SK-N-SH (cell line): ENCODE measurements around the gene GID4. TPM values are rescaled to one million over a fixed set of nuclear protein-coding genes. Genes with fewer than 3 reads are reported as not detected.

ENCODE experiments used
- CTCF ChIA-PET: fragments of 300-600, 350-600 bp; formaldehyde crosslinking; extraction: SDS; loops from one replicate; lab custom pipeline; 2021; lab: Yijun Ruan, JAX
- POLR2A ChIA-PET: fragments of 350-600 bp; sonication (Branson Sonifier 250); formaldehyde crosslinking; extraction: SDS; loops from one replicate; lab custom pipeline; 2020; ENCODE audit warnings: antibody characterized with exemption, inconsistent platforms; lab: Yijun Ruan, JAX
- DNase-seq: peaks from one replicate; pipeline ENCODE4 v3.0.0; 2012
- H2AFZ ChIP-seq: fragments of 200-600 bp; sonication (generic); 2 replicates; pipeline ENCODE4 v1.8.1; 2016; ENCODE audit warnings: antibody characterized with exemption, mild to moderate bottlenecking, low read depth
- H3F3A ChIP-seq: fragments of 200-600 bp; sonication (generic); replicated peaks from 2 replicates; pipeline ENCODE3; 2016; ENCODE audit warnings: antibody characterized with exemption, mild to moderate bottlenecking; ENCODE audit not compliant: insufficient read depth
- H3K27ac ChIP-seq, 2 experiments: fragments of 200-500 bp in 1 of 2; fragments of 200-600 bp in 1 of 2; sonication (Bioruptor generic) in 1 of 2; sonication (generic), shearing (Covaris generic) in 1 of 2; 2 replicates each; pipeline versions ENCODE4 v1.5.1 to v1.6.1; 2014 to 2016; ENCODE audit warnings: low read depth in 2 of 2, inconsistent platforms in 1 of 2, low read length in 1 of 2, mild to moderate bottlenecking in 1 of 2, mixed read lengths in 1 of 2
- H3K27me3 ChIP-seq: fragments of 200-600 bp; sonication (generic), shearing (Covaris generic); 2 replicates; pipeline ENCODE4 v1.6.1; 2016; ENCODE audit warnings: mixed run types; ENCODE audit not compliant: insufficient read depth
- H3K36me3 ChIP-seq, 2 experiments: fragments of 200-500 bp in 1 of 2; fragments of 200-600 bp in 1 of 2; sonication (Bioruptor generic) in 1 of 2; sonication (generic) in 1 of 2; replicated peaks in 1 of 2; 2 replicates each; pipeline versions ENCODE3 to v1.5.1; 2014 to 2016; ENCODE audit warnings: low read length in 1 of 2, mild to moderate bottlenecking in 1 of 2; ENCODE audit not compliant: insufficient read depth in 2 of 2, control insufficient read depth in 1 of 2
- H3K4me1 ChIP-seq, 2 experiments: fragments of 200-500 bp in 1 of 2; fragments of 200-600 bp in 1 of 2; sonication (Bioruptor generic) in 1 of 2; sonication (generic), shearing (Covaris generic) in 1 of 2; 2 replicates each; pipeline versions ENCODE4 v1.5.1 to v1.6.1; 2014 to 2016; ENCODE audit warnings: low read depth in 1 of 2, low read length in 1 of 2, mixed run types in 1 of 2; ENCODE audit not compliant: insufficient read depth in 2 of 2, control insufficient read depth in 1 of 2
- H3K4me2 ChIP-seq: fragments of 200-600 bp; sonication (generic), shearing (Covaris generic); 2 replicates; pipeline ENCODE4 v1.6.1; 2017; ENCODE audit warnings: mixed run types
- H3K4me3 ChIP-seq, 2 experiments: fragments of 200-500 bp in 1 of 2; fragments of 200-600 bp in 1 of 2; sonication (Bioruptor generic) in 1 of 2; sonication (generic), shearing (Covaris generic) in 1 of 2; 2 replicates each; pipeline versions ENCODE4 v1.5.1 to v1.8.1; 2014 to 2016; ENCODE audit warnings: low read depth in 2 of 2, inconsistent platforms in 1 of 2, low read length in 1 of 2, mild to moderate bottlenecking in 1 of 2, mixed read lengths in 1 of 2, moderate library complexity in 1 of 2
- H3K79me2 ChIP-seq: fragments of 200-600 bp; sonication (generic); 2 replicates; pipeline ENCODE4 v1.8.1; 2017; ENCODE audit warnings: mild to moderate bottlenecking; ENCODE audit not compliant: insufficient read depth
- H3K9ac ChIP-seq: fragments of 200-600 bp; sonication (generic); 2 replicates; pipeline ENCODE4 v1.6.1; 2017; ENCODE audit warnings: mixed run types
- H3K9me2 ChIP-seq: fragments of 200-600 bp; sonication (generic); 2 replicates; pipeline ENCODE4 v1.6.1; 2017; ENCODE audit warnings: mixed run types
- H3K9me3 ChIP-seq: fragments of 200-600 bp; sonication (generic); 2 replicates; pipeline ENCODE4 v1.6.1; 2017; ENCODE audit warnings: mixed run types, mild to moderate bottlenecking, moderate library complexity
- H4K20me1 ChIP-seq: fragments of 200-600 bp; sonication (generic); 2 replicates; pipeline ENCODE4 v1.6.1; 2017; ENCODE audit warnings: mild to moderate bottlenecking, mixed run types; ENCODE audit not compliant: insufficient read depth
- FOSL2 ChIP-seq: IDR thresholded peaks from 2 replicates; pipeline ENCODE4 v1.4.0; 2012; ENCODE audit warnings: low read depth, mild to moderate bottlenecking, moderate library complexity, borderline replicate concordance
- FOXJ3 ChIP-seq: sonication (generic); formaldehyde crosslinking; IDR thresholded peaks from 2 replicates; pipeline ENCODE4 v1.5.1; 2020; ENCODE audit warnings: mild to moderate bottlenecking, missing genetic modification reagents
- FOXM1 ChIP-seq: IDR thresholded peaks from 2 replicates; pipeline ENCODE4 v1.4.0; 2012; ENCODE audit warnings: low read depth, mild to moderate bottlenecking
- GABPA ChIP-seq: IDR thresholded peaks from 2 replicates; pipeline ENCODE4 v1.4.0; 2012; ENCODE audit warnings: low read depth, mild to moderate bottlenecking
- GATA2 ChIP-seq: sonication (generic); formaldehyde crosslinking; IDR thresholded peaks from 2 replicates; pipeline ENCODE4 v1.5.0; 2020; ENCODE audit warnings: mild to moderate bottlenecking, missing genetic modification reagents
- RFX5 ChIP-seq: IDR thresholded peaks from 2 replicates; pipeline ENCODE4 v1.6.1; 2012; ENCODE audit warnings: mild to moderate bottlenecking, improper control_type of control experiment, low read length
- SMC3 ChIP-seq: IDR thresholded peaks from 2 replicates; pipeline ENCODE4 v1.6.1; 2012; ENCODE audit warnings: low read depth, low read length, improper control_type of control experiment
- TCF12 ChIP-seq: IDR thresholded peaks from 2 replicates; pipeline ENCODE4 v1.4.0; 2012
- TEAD4 ChIP-seq: IDR thresholded peaks from 2 replicates; pipeline ENCODE4 v1.4.0; 2012; ENCODE audit warnings: mild to moderate bottlenecking, borderline replicate concordance; ENCODE audit not compliant: insufficient read depth
- WGBS: methylation state at CpG from one replicate; pipeline ENCODE4 v1.1.6; 2017; ENCODE audit warnings: low lambda C conversion rate; 5-methylcytosine and 5-hydroxymethylcytosine counted together
- polyA plus RNA-seq, 3 experiments: library from polyadenylated mRNA; depleted of rRNA; stranded (reverse); fragments of >200 nt; gene quantifications; 2 replicates each; pipeline ENCODE4 v1.2.3, GENCODE V29; 2012
- TF ChIP-seq, protein P1 (sequence below): IDR thresholded peaks from 2 replicates; pipeline ENCODE4 v1.6.1; 2012; ENCODE audit warnings: mild to moderate bottlenecking, low read depth, low read length, moderate library complexity
- TF ChIP-seq, protein P2 (sequence below): fragments of 200-600 bp; sonication (generic); IDR thresholded peaks from 2 replicates; pipeline ENCODE4 v1.6.1; 2017; ENCODE audit warnings: antibody characterized with exemption, mild to moderate bottlenecking, moderate library complexity
- TF ChIP-seq, protein P3 (sequence below): IDR thresholded peaks from 2 replicates; pipeline ENCODE4 v1.4.0; 2012; ENCODE audit warnings: low read depth
- TF ChIP-seq, protein P4 (sequence below): IDR thresholded peaks from 2 replicates; pipeline ENCODE4 v1.4.0; 2012; ENCODE audit warnings: low read depth, borderline replicate concordance

The GID4 gene
- polyA plus RNA-seq, 1 of the 3 experiments (the other 2 are of a cell fraction), result 4.3 TPM

DNA sequence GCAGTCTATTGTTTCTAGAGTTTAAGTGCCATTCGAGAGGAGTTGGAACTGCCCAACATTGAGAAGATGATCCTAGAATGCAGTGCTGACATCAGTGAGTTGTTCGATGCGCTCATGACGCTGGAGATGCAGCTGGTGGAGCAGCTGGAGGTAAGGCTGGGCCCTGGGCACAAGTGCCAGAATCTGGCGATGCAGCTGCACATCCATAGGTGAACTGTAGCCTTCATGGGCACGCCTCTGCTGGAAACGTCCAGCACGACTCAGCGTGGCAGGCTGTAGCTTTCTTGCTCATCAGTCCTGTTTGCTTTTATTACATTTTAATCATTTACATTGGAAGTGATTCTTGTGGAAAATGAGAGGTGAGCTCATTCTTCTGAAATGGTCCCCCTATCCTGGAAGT, 34.9 kb upstream of the GID4 start:
- H3K9me2 ChIP-seq, result no peaks in the 10 kb centered on the region
- H3K9me3 ChIP-seq, result no peaks in the 10 kb centered on the region
- H3K36me3 ChIP-seq, result no peaks in the 10 kb centered on the region
- H3F3A ChIP-seq, result peaks cover 5% of the 10 kb centered on the region
- no peaks in the 10 kb centered on the region for H4K20me1 ChIP-seq
- no peak overlapping the region for H3K27ac ChIP-seq
- H3K4me2 ChIP-seq, result no peak overlapping the region
- no peaks in the 10 kb centered on the region for H3K27me3 ChIP-seq
- H3K9ac ChIP-seq, result no peak overlapping the region
- TF ChIP-seq, protein P1, sequence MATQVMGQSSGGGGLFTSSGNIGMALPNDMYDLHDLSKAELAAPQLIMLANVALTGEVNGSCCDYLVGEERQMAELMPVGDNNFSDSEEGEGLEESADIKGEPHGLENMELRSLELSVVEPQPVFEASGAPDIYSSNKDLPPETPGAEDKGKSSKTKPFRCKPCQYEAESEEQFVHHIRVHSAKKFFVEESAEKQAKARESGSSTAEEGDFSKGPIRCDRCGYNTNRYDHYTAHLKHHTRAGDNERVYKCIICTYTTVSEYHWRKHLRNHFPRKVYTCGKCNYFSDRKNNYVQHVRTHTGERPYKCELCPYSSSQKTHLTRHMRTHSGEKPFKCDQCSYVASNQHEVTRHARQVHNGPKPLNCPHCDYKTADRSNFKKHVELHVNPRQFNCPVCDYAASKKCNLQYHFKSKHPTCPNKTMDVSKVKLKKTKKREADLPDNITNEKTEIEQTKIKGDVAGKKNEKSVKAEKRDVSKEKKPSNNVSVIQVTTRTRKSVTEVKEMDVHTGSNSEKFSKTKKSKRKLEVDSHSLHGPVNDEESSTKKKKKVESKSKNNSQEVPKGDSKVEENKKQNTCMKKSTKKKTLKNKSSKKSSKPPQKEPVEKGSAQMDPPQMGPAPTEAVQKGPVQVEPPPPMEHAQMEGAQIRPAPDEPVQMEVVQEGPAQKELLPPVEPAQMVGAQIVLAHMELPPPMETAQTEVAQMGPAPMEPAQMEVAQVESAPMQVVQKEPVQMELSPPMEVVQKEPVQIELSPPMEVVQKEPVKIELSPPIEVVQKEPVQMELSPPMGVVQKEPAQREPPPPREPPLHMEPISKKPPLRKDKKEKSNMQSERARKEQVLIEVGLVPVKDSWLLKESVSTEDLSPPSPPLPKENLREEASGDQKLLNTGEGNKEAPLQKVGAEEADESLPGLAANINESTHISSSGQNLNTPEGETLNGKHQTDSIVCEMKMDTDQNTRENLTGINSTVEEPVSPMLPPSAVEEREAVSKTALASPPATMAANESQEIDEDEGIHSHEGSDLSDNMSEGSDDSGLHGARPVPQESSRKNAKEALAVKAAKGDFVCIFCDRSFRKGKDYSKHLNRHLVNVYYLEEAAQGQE, result no peak
- TF ChIP-seq FOXJ3 (CRISPR knock-in tag) (no peak), GATA2 (no peak), FOSL2 (no peak), TCF12 (no peak), SMC3 (no peak), FOXM1 (no peak), TEAD4 (no peak), GABPA (no peak), RFX5 (no peak)
- TF ChIP-seq, protein P2, sequence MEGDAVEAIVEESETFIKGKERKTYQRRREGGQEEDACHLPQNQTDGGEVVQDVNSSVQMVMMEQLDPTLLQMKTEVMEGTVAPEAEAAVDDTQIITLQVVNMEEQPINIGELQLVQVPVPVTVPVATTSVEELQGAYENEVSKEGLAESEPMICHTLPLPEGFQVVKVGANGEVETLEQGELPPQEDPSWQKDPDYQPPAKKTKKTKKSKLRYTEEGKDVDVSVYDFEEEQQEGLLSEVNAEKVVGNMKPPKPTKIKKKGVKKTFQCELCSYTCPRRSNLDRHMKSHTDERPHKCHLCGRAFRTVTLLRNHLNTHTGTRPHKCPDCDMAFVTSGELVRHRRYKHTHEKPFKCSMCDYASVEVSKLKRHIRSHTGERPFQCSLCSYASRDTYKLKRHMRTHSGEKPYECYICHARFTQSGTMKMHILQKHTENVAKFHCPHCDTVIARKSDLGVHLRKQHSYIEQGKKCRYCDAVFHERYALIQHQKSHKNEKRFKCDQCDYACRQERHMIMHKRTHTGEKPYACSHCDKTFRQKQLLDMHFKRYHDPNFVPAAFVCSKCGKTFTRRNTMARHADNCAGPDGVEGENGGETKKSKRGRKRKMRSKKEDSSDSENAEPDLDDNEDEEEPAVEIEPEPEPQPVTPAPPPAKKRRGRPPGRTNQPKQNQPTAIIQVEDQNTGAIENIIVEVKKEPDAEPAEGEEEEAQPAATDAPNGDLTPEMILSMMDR, result no peak
- TF ChIP-seq, protein P3, sequence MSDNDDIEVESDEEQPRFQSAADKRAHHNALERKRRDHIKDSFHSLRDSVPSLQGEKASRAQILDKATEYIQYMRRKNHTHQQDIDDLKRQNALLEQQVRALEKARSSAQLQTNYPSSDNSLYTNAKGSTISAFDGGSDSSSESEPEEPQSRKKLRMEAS, result no peak
- TF ChIP-seq, protein P4, sequence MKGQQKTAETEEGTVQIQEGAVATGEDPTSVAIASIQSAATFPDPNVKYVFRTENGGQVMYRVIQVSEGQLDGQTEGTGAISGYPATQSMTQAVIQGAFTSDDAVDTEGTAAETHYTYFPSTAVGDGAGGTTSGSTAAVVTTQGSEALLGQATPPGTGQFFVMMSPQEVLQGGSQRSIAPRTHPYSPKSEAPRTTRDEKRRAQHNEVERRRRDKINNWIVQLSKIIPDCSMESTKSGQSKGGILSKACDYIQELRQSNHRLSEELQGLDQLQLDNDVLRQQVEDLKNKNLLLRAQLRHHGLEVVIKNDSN, result no peak
- no peaks in the 10 kb centered on the region for H3K79me2 ChIP-seq
- peaks cover 9 to 32% of the 10 kb centered on the region in 2 experiments; a peak in 3 of 4 replicates for H3K4me1 ChIP-seq
- no peak for DNase-seq
- ChIA-PET CTCF (interaction anchor here (0.6 to 2.9 kb wide), 5 partner anchors 9 to 113 kb away, joined by 3 to 10 read pairs (median 6); no protein-coding TSS in a partner anchor), POLR2A (no interaction called here)
- no peak overlapping the region for H3K4me3 ChIP-seq
- WGBS, result 87% methylated on average over 8 of the region's 9 CpGs
- H2AFZ ChIP-seq, result no peak overlapping the region
